Karpas-422 (cell line): ENCODE results near the gene SEC16A. TPM values are rescaled to one million over a fixed set of nuclear protein-coding genes. Genes with fewer than 3 reads are reported as not detected.
"Not testable (repeated sequence)": the region's sequence is repeated elsewhere in the genome, so short reads cannot be mapped to it uniquely, and the experiment has no call there.

Source experiments
- DNase-seq: peaks from one replicate; pipeline ENCODE4 v3.0.0-alpha.2; 2015
- H2AFZ ChIP-seq: fragments of 200-600 bp; sonication (generic); 2 replicates; pipeline ENCODE4 v1.6.1; 2014; ENCODE audit warnings: antibody characterized with exemption, low read length, mixed read lengths
- H3K27ac ChIP-seq: fragments of 200-600 bp; sonication (generic); 2 replicates; pipeline ENCODE4 v1.5.1; 2014; ENCODE audit warnings: mild to moderate bottlenecking, low read length, moderate library complexity
- H3K27me3 ChIP-seq: fragments of 200-600 bp; sonication (generic); 2 replicates; pipeline ENCODE4 v1.6.1; 2014; ENCODE audit warnings: low read length, mixed read lengths
- H3K36me3 ChIP-seq: fragments of 200-600 bp; sonication (generic); 2 replicates; pipeline ENCODE4 v1.6.1; 2014; ENCODE audit warnings: low read length, mixed read lengths; ENCODE audit not compliant: insufficient read depth
- H3K4me1 ChIP-seq: fragments of 200-600 bp; sonication (generic); 2 replicates; pipeline ENCODE4 v1.6.1; 2014; ENCODE audit warnings: mild to moderate bottlenecking, low read length, mixed read lengths
- H3K4me2 ChIP-seq: fragments of 200-600 bp; sonication (generic); 2 replicates; pipeline ENCODE4 v1.6.1; 2014; ENCODE audit warnings: low read length, low read depth, mild to moderate bottlenecking; ENCODE audit not compliant: poor library complexity, severe bottlenecking
- H3K4me3 ChIP-seq: fragments of 200-600 bp; sonication (generic); 2 replicates; pipeline ENCODE4 v1.5.1; 2014; ENCODE audit warnings: mild to moderate bottlenecking, antibody characterized with exemption, low read length, mixed read lengths
- H3K79me2 ChIP-seq: fragments of 200-600 bp; sonication (generic); 2 replicates; pipeline ENCODE4 v1.6.1; 2014; ENCODE audit warnings: mild to moderate bottlenecking, low read length, mixed read lengths
- H3K9ac ChIP-seq: fragments of 200-600 bp; sonication (generic); 2 replicates; pipeline ENCODE4 v1.6.0; 2014; ENCODE audit warnings: low read length
- H3K9me2 ChIP-seq: fragments of 200-600 bp; sonication (generic), shearing (Covaris generic); replicated peaks from 2 replicates; pipeline ENCODE4 v1.6.0; 2014; ENCODE audit warnings: mild to moderate bottlenecking, low read length, moderate library complexity; ENCODE audit not compliant: insufficient read depth
- H3K9me3 ChIP-seq: fragments of 300-700, 200-600 bp; sonication (generic); 2 replicates; pipeline ENCODE4 v1.6.1; 2014; ENCODE audit warnings: low read length, mixed read lengths
- H4K20me1 ChIP-seq: fragments of 200-600 bp; sonication (generic); 2 replicates; pipeline ENCODE4 v1.6.1; 2014; ENCODE audit warnings: mild to moderate bottlenecking, antibody characterized with exemption, low read length, low read depth; ENCODE audit not compliant: insufficient read depth
- total RNA-seq: library from RNA; depleted of rRNA; stranded (reverse); fragments of >200 nt; shearing (Covaris generic); gene quantifications from 2 replicates; pipeline ENCODE4 v1.2.3, GENCODE V29; 2014; ENCODE audit warnings: low replicate concordance

The SEC16A gene
- total RNA-seq, 1 experiment from 2014 or later = 21.5 TPM

GRCh38 chr9:136407911-136408310 is 74.9 kb downstream of the SEC16A start:
- Histone ChIP-seq H3K27me3 (no peaks in the 10 kb centered on the region), H3K4me3 (no peak overlapping the region), H3K9me3 (no peaks in the 10 kb centered on the region), H3K4me1 (peaks cover 29% of the 10 kb centered on the region), H3K9ac (no peak overlapping the region), H3K36me3 (peaks cover 30% of the 10 kb centered on the region; the same call in 1 of the 2 replicates), H3K4me2 (no peak overlapping the region), H3K9me2 (no peaks in the 10 kb centered on the region), H3K79me2 (peaks cover 48% of the 10 kb centered on the region), H3K27ac (0 out of 2 replicates have a peak overlapping the region, but pooled peaks have one; percentile 20), H4K20me1 (peaks cover 13% of the 10 kb centered on the region; the same call in 1 of the 2 replicates), H2AFZ (no peak overlapping the region)
- DNase-seq = no peak

- H3K27me3 ChIP-seq, H3K4me3 ChIP-seq, H2AFZ ChIP-seq, H3K9ac ChIP-seq, H3K9me3 ChIP-seq, H3K27ac ChIP-seq, DNase-seq, H3K4me2 ChIP-seq, H3K9me2 ChIP-seq: not testable (repeated sequence)
- H3K4me1 ChIP-seq = peaks cover 26% of the 10 kb centered on the region
- peaks cover 28% of the 10 kb centered on the region; the same call in 1 of the 2 replicates for H3K36me3 ChIP-seq
- peaks cover 10% of the 10 kb centered on the region; the same call in 1 of the 2 replicates for H4K20me1 ChIP-seq
- peaks cover 39% of the 10 kb centered on the region for H3K79me2 ChIP-seq
Observed at GRCh38 chr9:136407061-136407460, 75.8 kb downstream of the SEC16A start.

- H3K4me3 ChIP-seq, H3K9ac ChIP-seq, H2AFZ ChIP-seq, H3K9me3 ChIP-seq, H4K20me1 ChIP-seq, DNase-seq, H3K27ac ChIP-seq, H3K27me3 ChIP-seq, H3K4me2 ChIP-seq, H3K9me2 ChIP-seq: not testable (repeated sequence)
- H3K36me3 ChIP-seq = peaks cover 24% of the 10 kb centered on the region; the same call in 1 of the 2 replicates
- H3K79me2 ChIP-seq = peaks cover 28% of the 10 kb centered on the region
- H3K4me1 ChIP-seq = peaks cover 18% of the 10 kb centered on the region
Observed at GRCh38 chr9:136405904-136406303, 76.9 kb downstream of the SEC16A start.

GRCh38 chr9:136405481-136405880 is 77.4 kb downstream of the SEC16A start:
- no peaks in the 10 kb centered on the region for H3K27me3 ChIP-seq
- no peaks in the 10 kb centered on the region for H3K9me3 ChIP-seq
- DNase-seq = no peak
- no peak overlapping the region for H3K9ac ChIP-seq
- peaks cover 22% of the 10 kb centered on the region for H3K4me1 ChIP-seq
- peaks cover 24% of the 10 kb centered on the region for H3K79me2 ChIP-seq
- no peaks in the 10 kb centered on the region; the same call in 1 of the 2 replicates for H4K20me1 ChIP-seq
- no peak overlapping the region for H2AFZ ChIP-seq
- H3K36me3 ChIP-seq = peaks cover 24% of the 10 kb centered on the region; the same call in 1 of the 2 replicates
- H3K27ac ChIP-seq = no peak overlapping the region
- no peak overlapping the region for H3K4me2 ChIP-seq
- no peak overlapping the region for H3K4me3 ChIP-seq
- H3K9me2 ChIP-seq = no peaks in the 10 kb centered on the region

- Histone ChIP-seq H3K4me3 (no peak overlapping the region), H3K9me3 (no peaks in the 10 kb centered on the region), H3K4me1 (peaks cover 22% of the 10 kb centered on the region), H3K4me2 (no peak overlapping the region), H3K27ac (no peak overlapping the region), H3K36me3 (peaks cover 24% of the 10 kb centered on the region; the same call in 1 of the 2 replicates), H3K79me2 (peaks cover 21% of the 10 kb centered on the region), H3K9ac (no peak overlapping the region), H3K27me3 (no peaks in the 10 kb centered on the region), H3K9me2 (no peaks in the 10 kb centered on the region), H2AFZ (no peak overlapping the region), H4K20me1 (no peaks in the 10 kb centered on the region; the same call in 1 of the 2 replicates)
- no peak for DNase-seq
Observed at GRCh38 chr9:136404801-136405136, 78.1 kb downstream of the SEC16A start.

GRCh38 chr9:136403915-136404800 is 78.7 kb downstream of the SEC16A start:
- Histone ChIP-seq H3K79me2 (peaks cover 21% of the 10 kb centered on the region), H3K4me2 (no peak overlapping the region), H4K20me1 (peaks cover 5% of the 10 kb centered on the region; the same call in 1 of the 2 replicates), H3K4me1 (peaks cover 16% of the 10 kb centered on the region), H3K9me3 (no peaks in the 10 kb centered on the region), H3K9me2 (no peaks in the 10 kb centered on the region), H2AFZ (no peak overlapping the region), H3K36me3 (peaks cover 24% of the 10 kb centered on the region; the same call in 1 of the 2 replicates), H3K9ac (no peak overlapping the region), H3K27ac (no peak overlapping the region), H3K27me3 (no peaks in the 10 kb centered on the region), H3K4me3 (no peak overlapping the region)
- DNase-seq = no peak

GRCh38 chr9:136403538-136403914 is 79.3 kb downstream of the SEC16A start:
- H2AFZ ChIP-seq = no peak overlapping the region
- peaks cover 11% of the 10 kb centered on the region; the same call in 1 of the 2 replicates for H4K20me1 ChIP-seq
- no peak for DNase-seq
- H3K36me3 ChIP-seq = peaks cover 27% of the 10 kb centered on the region; the same call in 1 of the 2 replicates
- no peak overlapping the region for H3K9ac ChIP-seq
- H3K4me2 ChIP-seq = no peak overlapping the region
- no peak overlapping the region for H3K4me3 ChIP-seq
- H3K4me1 ChIP-seq = peaks cover 17% of the 10 kb centered on the region
- no peak overlapping the region for H3K27ac ChIP-seq
- H3K79me2 ChIP-seq = peaks cover 23% of the 10 kb centered on the region
- H3K9me3 ChIP-seq = no peaks in the 10 kb centered on the region
- no peaks in the 10 kb centered on the region for H3K27me3 ChIP-seq
- no peaks in the 10 kb centered on the region for H3K9me2 ChIP-seq

- no peak overlapping the region for H3K9ac ChIP-seq
- H3K27me3 ChIP-seq = no peaks in the 10 kb centered on the region
- no peak overlapping the region for H3K4me3 ChIP-seq
- DNase-seq = no peak
- peaks cover 21% of the 10 kb centered on the region for H3K4me1 ChIP-seq
- H3K9me3 ChIP-seq = no peaks in the 10 kb centered on the region
- peaks cover 25% of the 10 kb centered on the region; the same call in 1 of the 2 replicates for H3K36me3 ChIP-seq
- no peak overlapping the region for H3K27ac ChIP-seq
- H3K9me2 ChIP-seq = no peaks in the 10 kb centered on the region
- no peak overlapping the region for H3K4me2 ChIP-seq
- H3K79me2 ChIP-seq = peaks cover 24% of the 10 kb centered on the region
- H4K20me1 ChIP-seq = peaks cover 17% of the 10 kb centered on the region; the same call in 1 of the 2 replicates
- no peak overlapping the region for H2AFZ ChIP-seq
Observed at GRCh38 chr9:136402067-136402466, 80.8 kb downstream of the SEC16A start.
